ENCODE results near the gene CHD2. TPM values are rescaled to one million over a fixed set of nuclear protein-coding genes. Genes with fewer than 3 reads are reported as not detected.

Gene CHD2
- total and polyA plus RNA-seq, 2 donors (not counting 3 experiments of a cell fraction or from before 2014, with no cell fraction given): 53.8 to 97.9 TPM

GRCh38 chr15:93027413-93027812 is 127.3 kb downstream of the CHD2 start:
- TF ChIP-seq, protein P1, sequence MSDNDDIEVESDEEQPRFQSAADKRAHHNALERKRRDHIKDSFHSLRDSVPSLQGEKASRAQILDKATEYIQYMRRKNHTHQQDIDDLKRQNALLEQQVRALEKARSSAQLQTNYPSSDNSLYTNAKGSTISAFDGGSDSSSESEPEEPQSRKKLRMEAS (IDR thresholded peaks at IDR 0.05; ENCODE audit: insufficient read depth, insufficient read length): no peak
- TF ChIP-seq POLR2A (IDR thresholded peaks at IDR 0.05; ENCODE audit: low read depth, low read length): no peak
- no peak for TF ChIP-seq MYC (IDR thresholded peaks at IDR 0.05; ENCODE audit: low read depth, low read length)
- no peak for TF ChIP-seq GATA2 (IDR thresholded peaks at IDR 0.05; ENCODE audit: insufficient read depth, insufficient read length, low read depth, low read length)
- TF ChIP-seq JUN (IDR thresholded peaks at IDR 0.05; ENCODE audit: borderline replicate concordance, insufficient read depth, insufficient read length, low read depth): no peak
- TF ChIP-seq EZH2 (IDR thresholded peaks at IDR 0.05; ENCODE audit: borderline replicate concordance, low read depth, low read length, severe bottlenecking): no peak
- no peak for TF ChIP-seq FOS (IDR thresholded peaks at IDR 0.05; ENCODE audit: borderline replicate concordance, insufficient read depth, low read length)
- no peak for TF ChIP-seq CTCF (IDR thresholded peaks at IDR 0.05; ENCODE audit: extremely low read depth in 1 of 2, insufficient read depth in 1 of 2, low read depth in 1 of 2, low read length in 2 of 2)
- no peak for TF ChIP-seq POLR2AphosphoS5 (IDR thresholded peaks at IDR 0.05; ENCODE audit: insufficient read depth, low read depth, low read length)
- DNase-seq (ENCODE audit: low read depth, low spot score): no peak
- Histone ChIP-seq H3K27me3 (ENCODE audit: control insufficient read depth in 2 of 2, insufficient read depth in 2 of 2, low read length in 2 of 2) (no peaks in the 10 kb centered on the region), H3K79me2 (ENCODE audit: control insufficient read depth, insufficient read depth, low read length) (peaks cover 19% of the 10 kb centered on the region), H3K4me2 (ENCODE audit: insufficient read depth, low read length) (no peak overlapping the region), H3K4me3 (replicated peaks in 1 of 3; ENCODE audit: insufficient read depth in 1 of 3, low read depth in 1 of 3, low read length in 3 of 3) (no peak overlapping the region), H3K9ac (replicated peaks; ENCODE audit: extremely low read depth, insufficient read depth, low read length) (no peak overlapping the region), H3K9me1 (replicated peaks; ENCODE audit: control insufficient read depth, extremely low read depth, insufficient read depth, low read length) (no peaks in the 10 kb centered on the region), H4K20me1 (replicated peaks; ENCODE audit: control insufficient read depth, extremely low read depth, insufficient read depth, low read length) (peaks cover 3% of the 10 kb centered on the region), H3K4me1 (ENCODE audit: control insufficient read depth, extremely low read depth, insufficient read depth, low read length) (peaks cover 23% of the 10 kb centered on the region), H2AFZ (ENCODE audit: low read depth, low read length) (no peak overlapping the region), H3K27ac (ENCODE audit: insufficient read depth, low read depth, low read length) (no peak overlapping the region), H3K9me3 (replicated peaks; ENCODE audit: control insufficient read depth, insufficient read depth, low read length) (no peaks in the 10 kb centered on the region), H3K36me3 (ENCODE audit: control insufficient read depth in 2 of 2, extremely low read depth in 1 of 2, insufficient read depth in 2 of 2, low read length in 2 of 2) (peaks cover 13 to 26% of the 10 kb centered on the region in 2 experiments)
- CTCF ChIA-PET: interaction anchor here (3.9 to 6.8 kb wide), 2 partner anchors 230 to 1297 kb away, joined by 32 to 137 read pairs; no protein-coding TSS in a partner anchor
- dilution Hi-C loops (cut with MboI; ENCODE audit: extremely low pct_ligation_motif_present, low sequenced_read_pairs): no loop called here
- intact Hi-C loops (cut with micrococcal nuclease): no loop called here
- BruUV-seq (replicated peaks): no TSS peak
- POLR2A ChIA-PET: no interaction called here
- no peak for FAIRE-seq
